OCI-M1 (cell line): ENCODE results near the gene CRELD1.
"Not testable (repeated sequence)": the region's sequence is repeated elsewhere in the genome, so short reads cannot be mapped to it uniquely, and the experiment has no call there.

Experiments
- DNase-seq: peaks from one replicate; lab custom pipeline; 2025; lab: John Stamatoyannopoulos, UW

CRELD1 gene

DNA sequence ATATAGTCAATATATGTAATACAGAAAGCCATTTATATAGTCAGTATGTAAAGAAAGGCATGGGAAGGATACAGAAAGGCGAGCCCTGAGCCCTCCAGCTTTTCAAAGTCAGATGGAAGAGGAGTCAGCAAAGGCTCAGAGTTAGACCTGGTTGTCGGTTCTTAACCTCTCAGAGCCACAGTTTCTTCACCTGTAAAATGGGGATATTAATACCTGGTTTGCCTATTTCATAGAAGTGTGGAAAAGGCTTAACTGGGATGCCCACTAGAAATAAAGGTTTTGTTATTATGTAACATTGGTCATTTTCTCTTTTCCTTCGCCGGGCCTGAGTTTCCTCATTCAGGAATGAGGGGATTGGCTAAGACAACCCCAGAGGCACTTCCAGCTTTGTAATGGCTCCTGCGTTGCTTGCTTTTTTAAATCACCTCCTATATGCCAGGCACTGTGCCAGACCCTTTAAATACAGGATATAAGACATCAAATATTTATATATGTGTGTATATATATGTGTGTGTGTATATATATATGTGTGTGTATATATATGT lies 2.4 kb downstream of the CRELD1 start:
- DNase-seq = no peak

DNA sequence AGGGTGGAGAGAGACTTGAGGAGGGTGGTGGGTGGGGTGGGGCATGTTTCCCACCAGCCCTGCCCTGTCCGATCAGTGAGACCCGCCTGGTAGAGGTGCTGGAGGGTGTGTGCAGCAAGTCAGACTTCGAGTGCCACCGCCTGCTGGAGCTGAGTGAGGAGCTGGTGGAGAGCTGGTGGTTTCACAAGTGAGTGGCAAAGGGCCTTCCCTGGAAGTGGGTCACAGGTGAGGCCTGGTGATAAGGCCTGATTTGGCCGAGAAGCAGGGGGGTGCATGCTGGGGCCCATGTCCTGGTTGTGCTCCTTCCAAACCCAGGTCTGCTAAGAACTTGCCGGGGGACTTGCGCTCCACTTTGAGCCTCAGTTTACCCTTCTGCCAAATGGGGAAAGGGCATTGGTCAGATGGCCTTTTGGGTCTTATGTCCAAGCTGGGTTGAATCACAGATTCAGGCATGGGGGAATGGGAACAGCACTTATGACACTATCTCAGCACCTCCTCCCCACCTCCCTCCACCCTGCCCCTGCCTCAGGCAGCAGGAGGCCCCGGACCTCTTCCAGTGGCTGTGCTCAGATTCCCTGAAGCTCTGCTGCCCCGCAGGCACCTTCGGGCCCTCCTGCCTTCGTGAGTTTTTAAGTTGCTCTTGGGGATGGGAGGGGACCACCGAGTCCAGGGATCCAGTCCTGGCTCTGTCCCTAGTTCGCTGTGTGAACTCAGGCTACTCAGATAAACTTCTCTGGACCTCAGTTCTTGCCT lies 4.0 kb downstream of the CRELD1 start:
- no peak for DNase-seq

DNA sequence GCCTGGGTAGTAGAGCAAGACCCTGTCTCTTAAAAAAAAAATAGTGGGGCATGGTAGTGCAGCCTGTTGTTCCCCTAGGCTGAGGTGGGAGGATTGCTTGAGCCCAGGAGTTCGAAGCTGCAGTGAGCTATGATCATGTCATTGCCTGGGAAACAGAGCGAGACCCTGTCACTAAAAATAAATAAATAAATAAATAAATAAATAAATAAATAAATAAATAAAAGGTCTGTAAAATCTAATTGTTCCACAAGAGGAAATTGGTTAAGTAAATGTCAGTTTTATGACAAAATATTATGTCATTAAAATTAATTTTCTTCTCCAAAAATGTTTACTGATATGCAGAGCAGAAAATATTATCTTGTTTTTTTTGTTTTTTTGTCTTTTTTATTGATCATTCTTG lies 5.3 kb downstream of the CRELD1 start:
- DNase-seq = no peak

DNA sequence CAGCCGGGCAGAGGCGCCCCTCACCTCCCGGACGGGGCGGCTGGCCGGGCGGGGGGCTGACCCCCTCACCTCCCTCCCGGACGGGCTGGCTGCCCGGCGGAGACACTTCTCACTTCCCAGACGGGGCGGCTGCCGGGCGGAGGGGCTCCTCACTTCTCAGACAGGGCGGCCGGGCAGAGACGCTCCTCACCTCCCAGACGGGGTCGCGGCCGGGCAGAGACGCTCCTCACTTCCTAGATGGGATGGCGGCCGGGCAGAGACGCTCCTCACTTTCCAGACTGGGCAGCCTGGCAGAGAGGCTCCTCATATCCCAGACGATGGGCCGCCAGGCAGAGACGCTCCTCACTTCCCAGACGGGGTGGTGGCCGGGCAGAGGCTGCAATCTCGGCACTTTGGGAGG lies 6.3 kb downstream of the CRELD1 start:
- not testable (repeated sequence) for DNase-seq

DNA sequence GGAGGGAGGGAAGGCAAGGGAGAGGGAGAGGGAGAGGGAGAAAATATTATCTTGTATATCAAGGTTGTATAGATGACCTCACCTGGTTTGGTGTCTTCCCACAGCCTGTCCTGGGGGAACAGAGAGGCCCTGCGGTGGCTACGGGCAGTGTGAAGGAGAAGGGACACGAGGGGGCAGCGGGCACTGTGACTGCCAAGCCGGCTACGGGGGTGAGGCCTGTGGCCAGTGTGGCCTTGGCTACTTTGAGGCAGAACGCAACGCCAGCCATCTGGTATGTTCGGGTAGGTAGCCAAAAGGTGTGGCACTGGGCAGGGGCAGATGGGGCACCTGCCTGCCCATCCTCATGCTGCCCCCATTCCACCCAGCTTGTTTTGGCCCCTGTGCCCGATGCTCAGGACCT lies 7.1 kb downstream of the CRELD1 start:
- no peak for DNase-seq

DNA sequence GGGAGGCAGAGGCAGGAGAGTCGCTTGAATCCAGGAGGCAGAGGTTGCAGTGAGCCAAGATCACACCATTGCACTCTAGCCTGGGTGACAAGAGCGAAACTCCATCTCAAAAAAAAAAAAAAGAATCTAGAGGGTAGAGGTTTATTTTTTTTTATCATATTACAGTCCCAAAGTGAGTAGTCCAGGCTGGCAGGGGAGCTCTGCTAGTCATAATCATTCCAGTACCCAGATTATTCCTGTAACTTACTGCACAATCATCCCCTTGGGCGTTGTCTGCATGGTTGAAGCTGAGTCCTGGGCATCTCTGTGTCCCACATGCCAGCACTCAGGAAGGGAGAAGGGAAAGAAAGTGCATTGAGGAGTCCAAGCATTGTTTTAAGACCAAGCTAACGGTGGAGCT lies 8.5 kb downstream of the CRELD1 start:
- DNase-seq = no peak

DNA sequence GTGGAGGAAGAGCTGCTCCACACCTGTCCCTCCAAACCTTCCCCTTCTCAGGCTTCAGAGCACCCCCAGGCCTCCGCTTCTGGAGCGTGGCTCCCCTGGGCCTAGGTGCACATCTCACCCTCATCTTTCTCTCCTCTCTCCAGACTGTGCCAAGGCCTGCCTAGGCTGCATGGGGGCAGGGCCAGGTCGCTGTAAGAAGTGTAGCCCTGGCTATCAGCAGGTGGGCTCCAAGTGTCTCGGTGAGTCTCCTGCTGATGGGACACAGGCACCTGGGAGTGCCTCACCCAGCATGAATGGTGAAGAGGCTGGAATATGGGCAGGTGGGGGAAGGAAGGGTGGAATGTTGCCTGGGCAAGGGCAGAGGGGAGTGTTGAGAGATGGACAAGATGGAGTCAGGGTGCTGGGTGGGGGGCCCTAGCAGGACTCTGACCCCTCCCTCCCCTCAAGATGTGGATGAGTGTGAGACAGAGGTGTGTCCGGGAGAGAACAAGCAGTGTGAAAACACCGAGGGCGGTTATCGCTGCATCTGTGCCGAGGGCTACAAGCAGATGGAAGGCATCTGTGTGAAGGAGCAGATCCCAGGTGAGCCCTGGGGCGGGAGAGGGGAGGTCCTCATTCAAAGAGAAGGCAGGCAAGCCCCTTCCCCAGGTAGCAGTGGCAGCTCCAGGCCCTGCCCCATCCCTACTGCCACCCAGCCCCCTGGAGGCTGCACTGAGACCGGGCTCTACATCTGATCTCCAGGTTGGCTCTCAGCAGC lies 9.5 kb downstream of the CRELD1 start:
- no peak for DNase-seq

DNA sequence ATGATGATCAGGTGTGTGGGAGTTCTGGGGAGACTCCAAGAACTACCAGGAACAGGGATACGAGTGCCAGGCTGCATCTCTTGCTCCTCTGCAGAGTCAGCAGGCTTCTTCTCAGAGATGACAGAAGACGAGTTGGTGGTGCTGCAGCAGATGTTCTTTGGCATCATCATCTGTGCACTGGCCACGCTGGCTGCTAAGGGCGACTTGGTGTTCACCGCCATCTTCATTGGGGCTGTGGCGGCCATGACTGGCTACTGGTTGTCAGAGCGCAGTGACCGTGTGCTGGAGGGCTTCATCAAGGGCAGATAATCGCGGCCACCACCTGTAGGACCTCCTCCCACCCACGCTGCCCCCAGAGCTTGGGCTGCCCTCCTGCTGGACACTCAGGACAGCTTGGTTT lies 10.6 kb downstream of the CRELD1 start:
- DNase-seq = no peak

DNA sequence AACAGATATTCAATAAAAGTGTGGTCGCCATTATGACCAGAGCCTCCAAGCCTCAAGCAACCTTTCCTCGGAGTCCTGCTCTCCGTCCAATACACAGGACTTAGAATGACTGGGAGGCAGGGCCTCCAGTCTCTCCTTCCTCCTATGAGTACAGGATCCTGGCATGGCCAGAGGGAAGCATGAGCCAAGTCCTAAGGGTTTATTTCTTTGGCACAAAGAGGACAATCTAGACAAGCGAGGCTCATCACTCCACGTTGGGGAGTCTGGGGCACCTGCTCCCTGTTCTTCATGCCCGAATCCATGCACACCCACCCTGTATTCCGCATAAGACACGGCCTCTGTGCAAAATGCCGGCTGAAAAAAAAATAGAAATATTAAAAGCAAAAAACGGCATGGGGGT lies 11.7 kb downstream of the CRELD1 start:
- no peak for DNase-seq

DNA sequence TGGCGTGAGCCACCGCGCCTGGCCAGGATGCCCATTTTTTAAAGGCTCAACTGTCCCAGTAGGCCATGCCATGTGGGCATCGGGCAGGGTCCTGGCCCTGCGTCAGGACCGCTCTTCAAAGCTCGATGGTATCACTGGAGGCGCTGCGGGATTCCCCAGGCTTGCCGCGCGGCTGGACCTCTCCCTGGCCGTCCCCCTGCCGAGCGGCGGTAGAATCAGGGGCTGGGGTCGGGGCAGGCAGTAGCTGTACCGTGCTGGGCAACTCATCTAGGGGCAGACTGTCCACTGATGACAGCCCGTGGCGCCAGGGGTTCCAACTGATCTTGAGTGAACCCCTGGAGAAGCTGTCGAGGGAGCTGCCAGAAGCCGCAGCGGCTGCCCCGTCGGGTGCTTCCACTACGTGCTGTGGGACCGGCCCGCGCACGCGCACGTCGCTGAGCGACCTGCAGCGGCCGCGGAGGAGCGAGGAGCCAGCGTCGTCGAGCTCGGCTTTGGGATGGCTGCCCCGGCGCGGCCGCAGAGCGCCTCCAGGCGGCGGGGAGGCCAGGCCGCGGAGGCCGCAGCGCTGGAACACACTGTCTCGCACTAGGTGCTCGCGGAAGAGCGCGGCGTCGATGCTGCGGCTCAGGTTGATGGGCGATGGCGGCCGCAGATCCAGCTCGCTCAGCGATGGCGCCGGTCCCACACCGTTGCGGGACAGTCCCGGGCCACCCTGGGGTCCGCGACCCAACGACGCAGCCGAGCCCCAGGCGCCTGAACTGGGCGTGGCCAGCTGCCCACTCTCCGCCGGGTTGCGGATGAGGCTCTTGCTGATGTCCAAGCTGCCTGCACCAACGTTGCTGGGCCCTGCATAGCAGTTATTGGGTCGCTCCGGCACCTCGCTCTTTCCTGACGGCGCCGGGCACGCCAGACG lies 12.7 kb downstream of the CRELD1 start:
- peak; percentile 81 for DNase-seq

DNA sequence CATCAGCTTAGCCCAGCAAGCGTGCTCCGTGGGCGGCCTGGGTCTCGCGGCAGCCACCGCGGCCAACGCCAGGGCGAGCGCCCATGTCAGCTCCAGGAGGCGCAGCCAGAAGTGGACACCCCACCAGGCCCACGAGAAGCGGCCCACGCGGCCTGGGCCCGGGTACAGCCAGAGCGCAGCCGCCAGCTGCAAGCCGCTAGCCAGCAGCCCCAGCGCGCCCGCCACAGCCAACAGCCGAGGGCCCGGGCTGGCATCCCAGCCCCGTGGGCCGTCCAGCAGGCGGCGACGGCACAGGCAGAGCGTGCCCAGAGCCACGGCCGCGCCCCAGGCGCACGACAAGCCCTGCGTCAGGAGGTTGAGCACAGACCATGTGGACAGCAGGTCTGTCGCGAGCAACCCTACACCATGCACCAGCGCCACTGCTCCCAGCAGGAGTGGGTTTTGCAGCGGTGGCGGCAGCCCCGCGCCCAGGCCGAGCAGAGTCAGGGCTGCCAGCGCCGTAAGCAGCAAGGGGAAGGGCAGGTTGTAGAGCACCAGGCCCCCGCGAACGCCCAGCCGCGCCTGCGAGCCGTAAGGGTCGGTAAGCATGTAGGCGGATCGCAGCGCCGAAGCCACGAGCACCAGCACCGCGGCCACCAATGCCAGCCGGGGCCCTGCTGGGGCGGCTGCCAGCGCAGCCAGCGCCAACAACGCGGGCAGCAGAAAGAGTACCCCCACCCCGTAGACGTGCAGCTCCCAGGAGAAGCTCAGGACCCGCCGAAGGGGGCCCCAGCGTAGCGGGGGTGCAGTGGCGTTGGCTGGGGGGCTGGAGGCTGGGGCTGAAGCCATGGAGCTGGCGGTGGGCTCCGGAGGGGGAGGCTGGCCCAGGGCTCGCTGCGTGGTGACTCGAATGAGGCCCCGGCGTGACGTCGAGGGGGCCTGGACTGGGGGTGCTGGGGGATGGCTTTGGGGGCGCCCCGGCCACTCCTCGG lies 13.7 kb downstream of the CRELD1 start:
- DNase-seq = no peak

DNA sequence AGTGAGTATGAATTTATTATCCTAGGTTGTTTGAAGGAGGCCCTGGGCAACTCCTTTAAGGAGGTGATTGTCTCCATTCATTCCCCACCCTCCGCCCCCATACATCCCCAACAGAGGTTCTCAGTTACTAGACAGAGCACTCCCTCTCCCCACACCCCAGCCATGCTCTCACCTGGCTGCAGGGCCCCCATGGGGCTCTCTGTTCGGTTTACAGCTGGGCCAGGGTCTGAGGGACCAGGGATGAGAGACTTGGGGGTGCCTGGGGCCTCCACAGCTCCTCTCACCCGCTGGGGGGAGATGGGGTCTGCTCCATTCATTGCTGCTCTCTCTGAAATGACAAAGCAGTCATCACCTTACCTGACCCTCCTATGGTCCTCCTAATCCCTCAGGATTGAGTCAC lies 15.0 kb downstream of the CRELD1 start:
- DNase-seq = no peak

DNA sequence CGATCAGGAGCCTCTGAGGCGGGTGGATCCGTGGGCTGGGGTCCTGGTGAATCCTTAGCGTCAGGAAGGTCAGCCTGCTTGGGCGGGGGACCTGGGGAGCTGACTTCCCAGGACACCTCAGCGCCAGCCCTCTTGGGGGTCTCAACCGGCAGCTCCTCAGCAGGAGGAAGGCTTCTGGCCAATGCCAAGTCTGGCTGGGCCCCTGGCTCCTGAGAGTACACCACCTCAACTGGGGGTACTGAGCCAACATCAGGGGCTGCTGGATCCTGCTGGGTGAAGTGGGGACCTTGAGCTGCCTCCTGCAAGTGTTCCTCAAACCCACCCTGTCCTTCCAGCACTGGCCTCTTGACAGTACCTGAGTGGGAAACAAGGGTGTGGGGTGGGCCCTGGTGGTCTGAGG lies 15.5 kb downstream of the CRELD1 start:
- no peak for DNase-seq

DNA sequence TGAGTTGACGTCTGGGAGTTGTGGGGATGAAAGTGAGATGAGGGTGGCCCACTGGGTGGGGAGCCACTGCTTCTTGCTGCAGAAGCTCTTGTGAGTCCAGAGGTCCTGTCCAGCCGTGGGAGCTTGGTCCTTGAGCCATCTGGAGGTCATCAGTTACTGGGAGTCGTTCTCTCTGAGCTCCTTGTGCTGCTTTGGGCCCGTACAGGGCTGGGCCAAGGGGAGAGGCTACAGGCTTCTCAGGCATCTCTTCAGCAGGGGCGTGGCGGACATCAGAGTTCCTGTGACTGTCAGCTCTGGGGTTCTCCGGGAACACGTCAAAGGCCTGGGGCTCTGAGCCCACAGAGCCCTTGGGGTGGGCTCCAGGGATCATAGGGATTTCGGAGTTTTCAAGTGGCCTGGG lies 16.0 kb downstream of the CRELD1 start:
- DNase-seq = no peak

DNA sequence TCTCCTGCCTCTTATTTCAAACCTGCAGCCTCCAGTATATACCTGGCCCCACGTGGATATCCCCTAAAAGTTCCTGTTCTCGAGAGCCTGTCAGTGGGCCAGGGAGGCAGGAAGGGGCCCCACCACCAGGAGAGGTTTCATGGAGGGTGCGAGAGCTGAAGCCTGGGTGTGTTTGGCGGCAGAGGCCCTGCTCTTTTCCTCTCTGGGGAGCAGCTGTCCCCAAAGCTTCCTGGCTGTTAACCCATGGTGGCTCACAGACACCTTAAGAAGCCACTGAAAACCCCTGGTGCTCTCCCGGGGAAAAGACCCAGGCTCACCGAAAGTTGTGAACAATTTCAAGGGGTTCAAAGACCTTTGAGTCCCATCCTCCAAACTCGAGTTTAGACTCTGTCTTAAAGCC lies 17.5 kb downstream of the CRELD1 start:
- no peak for DNase-seq

DNA sequence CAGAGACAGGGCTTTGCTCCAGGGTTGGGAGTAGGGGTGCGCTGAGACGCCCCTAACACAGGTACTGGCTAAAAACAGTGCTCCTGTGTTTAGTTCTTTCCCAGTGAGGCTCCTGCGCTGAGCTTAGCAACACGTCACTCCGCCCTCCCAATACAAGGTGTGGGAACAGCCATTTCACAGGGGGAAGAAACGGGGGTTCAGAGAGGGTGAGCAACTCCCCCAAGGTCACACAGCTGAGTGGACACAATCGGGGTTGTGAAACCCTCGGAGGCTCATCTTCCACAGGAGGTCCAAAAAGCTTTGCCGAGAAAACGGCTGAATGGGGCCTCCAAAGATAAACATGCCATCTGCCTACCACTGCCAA lies 17.9 kb downstream of the CRELD1 start:
- DNase-seq = no peak

DNA sequence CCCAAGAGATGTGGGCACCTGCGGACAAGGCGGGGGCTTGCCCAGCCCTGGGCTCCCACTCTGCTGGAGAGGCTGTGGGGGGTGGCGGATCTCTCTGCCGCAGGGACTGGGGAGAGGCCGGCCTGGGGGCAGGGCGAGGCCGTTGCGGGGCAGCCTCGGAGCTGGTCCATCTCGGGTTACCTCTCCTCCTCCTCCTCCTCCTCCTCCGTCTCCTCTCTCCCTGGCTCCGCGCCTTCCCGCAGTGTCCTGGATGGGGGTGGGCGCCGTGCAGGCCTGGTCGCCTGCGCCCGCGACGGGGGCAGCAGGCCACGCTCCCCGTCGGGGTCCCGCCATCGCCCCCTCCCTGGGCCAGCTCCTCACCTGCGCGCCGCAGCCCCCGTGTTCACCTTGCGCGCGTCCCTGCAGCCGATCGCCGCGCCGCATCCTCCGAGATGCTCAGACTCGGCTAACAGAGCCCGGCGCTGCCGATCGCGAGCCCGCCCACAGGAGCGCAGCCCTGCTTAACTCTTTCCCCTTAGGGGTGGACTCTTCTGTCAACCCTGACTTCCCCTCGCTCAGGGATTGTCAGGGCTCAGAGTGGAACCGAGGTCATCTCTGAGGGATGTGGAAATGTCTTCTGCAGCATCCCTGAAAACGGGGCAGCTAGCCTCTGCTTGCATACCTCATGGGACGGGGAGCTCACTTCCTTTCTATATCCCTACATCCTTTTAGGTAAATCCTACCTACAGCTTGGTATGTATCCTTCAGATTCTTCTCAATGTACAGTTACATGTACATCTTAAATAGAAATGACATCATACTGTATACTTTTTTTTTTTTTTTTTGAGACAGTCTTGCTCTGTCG lies 18.6 kb downstream of the CRELD1 start, which contains the start of gene PRRT3:
Gene PRRT3, minus strand, starts transcription at position 447 of the 844 bp plus-strand sequence. CDS start 2,293 bp downstream, outside the sequence.
- DNase-seq = peak; percentile 35

DNA sequence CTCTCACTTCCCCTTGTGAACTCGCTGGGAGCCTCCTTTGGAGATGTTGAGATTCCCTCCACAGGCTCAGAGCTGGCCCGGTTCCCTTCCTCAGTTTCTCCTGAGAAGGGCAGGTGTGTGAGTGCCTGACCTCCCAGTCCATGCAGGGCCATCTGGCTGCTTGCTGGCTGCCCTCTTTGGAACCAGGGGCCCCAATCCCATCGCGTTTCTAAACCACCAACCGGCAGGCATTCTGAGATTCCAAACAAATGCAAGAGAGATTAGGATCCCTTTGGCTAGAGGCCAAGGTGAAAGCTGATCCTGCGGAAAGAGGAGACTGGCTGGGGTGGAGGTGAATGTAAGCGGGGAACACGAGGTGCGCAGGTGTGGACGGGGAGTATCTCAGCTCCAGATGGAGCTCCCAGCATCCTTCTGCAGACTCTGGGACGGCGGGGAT lies 21.5 kb downstream of the CRELD1 start:
- no peak for DNase-seq

DNA sequence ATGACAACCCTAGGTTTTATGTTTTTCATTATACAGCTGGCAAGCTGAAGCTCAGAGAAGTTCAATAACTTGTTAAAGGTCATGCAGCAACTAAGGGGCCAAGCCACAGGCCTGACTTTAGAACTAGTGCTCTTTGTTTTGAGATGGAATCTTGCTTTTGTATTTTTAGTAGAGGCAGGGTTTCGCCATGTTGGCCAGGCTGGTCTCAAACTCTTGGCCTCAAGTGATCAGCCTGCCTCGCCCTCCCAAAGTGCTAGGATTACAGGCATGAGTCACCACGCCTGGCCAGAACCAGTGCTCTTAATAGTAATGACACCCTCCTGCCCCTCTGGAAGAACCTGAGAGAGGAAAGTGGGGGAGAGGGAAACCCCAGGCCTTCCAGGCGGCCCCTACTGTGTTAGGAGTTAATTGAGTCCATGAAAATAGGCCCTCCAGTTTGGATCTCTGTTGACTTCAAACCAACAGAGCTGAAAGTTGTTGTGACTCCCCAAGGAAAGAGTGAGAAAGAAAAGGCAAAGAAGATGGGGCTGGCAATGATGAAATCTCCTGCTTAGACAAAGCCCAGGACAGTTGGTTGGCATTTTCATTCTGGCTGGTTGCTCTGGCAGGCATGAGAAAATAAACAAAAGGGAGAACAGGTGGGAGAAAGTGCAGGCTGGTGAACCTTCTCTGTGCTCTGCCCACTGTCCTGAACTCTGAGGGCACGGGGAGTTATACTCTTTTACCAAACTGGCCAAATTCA lies 22.1 kb downstream of the CRELD1 start:
- no peak for DNase-seq
